Fibroblast of the aortic adventitia (primary cell): Measurements from ENCODE around the gene RAG2. TPM values are rescaled to one million over a fixed set of nuclear protein-coding genes. Genes with fewer than 3 reads are reported as not detected.
"Not testable (repeated sequence)": the region's sequence is repeated elsewhere in the genome, so short reads cannot be mapped to it uniquely, and the experiment has no call there.

Experiments
- DNase-seq: peaks from one replicate; pipeline ENCODE4 v3.0.0-alpha.2; 2010; ENCODE audit warnings: low read depth
- H3K4me3 ChIP-seq: 2 replicates; pipeline ENCODE4 v1.5.1; 2011; ENCODE audit warnings: low read depth, mild to moderate bottlenecking, control low read depth, low read length, moderate library complexity
- total RNA-seq: library from RNA; depleted of rRNA; stranded (reverse); fragments of >200 nt; gene quantifications from 2 replicates; pipeline ENCODE4 v1.2.3, GENCODE V29; 2012; ENCODE audit warnings: low replicate concordance
- TF ChIP-seq, protein P1 (sequence below): IDR thresholded peaks from 2 replicates; pipeline ENCODE4 v1.5.1; 2011; ENCODE audit warnings: mild to moderate bottlenecking, low read length, control low read depth, inconsistent platforms; ENCODE audit not compliant: insufficient read depth

RAG2 gene
- total RNA-seq, 1 donor, result not detected

DNA sequence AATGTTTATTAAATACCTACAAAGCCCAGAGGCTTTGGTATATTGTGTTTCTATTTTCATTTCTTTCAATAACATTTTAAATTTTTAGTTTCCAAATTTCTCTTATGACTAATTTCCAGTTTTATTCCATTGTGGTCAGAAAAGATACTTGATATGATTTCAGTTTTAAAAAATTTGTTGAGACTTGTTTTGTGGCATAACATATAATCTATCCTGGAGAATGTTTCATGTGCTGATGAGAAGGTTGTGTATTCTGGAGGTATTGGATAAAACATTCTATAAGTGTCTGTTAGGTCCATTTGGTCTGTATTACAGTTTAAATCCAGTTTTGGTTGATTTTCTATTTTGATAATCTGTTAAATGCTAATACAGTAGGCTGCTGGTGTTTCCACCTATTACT is 40.0 kb downstream of the RAG2 start:
- TF ChIP-seq, protein P1, sequence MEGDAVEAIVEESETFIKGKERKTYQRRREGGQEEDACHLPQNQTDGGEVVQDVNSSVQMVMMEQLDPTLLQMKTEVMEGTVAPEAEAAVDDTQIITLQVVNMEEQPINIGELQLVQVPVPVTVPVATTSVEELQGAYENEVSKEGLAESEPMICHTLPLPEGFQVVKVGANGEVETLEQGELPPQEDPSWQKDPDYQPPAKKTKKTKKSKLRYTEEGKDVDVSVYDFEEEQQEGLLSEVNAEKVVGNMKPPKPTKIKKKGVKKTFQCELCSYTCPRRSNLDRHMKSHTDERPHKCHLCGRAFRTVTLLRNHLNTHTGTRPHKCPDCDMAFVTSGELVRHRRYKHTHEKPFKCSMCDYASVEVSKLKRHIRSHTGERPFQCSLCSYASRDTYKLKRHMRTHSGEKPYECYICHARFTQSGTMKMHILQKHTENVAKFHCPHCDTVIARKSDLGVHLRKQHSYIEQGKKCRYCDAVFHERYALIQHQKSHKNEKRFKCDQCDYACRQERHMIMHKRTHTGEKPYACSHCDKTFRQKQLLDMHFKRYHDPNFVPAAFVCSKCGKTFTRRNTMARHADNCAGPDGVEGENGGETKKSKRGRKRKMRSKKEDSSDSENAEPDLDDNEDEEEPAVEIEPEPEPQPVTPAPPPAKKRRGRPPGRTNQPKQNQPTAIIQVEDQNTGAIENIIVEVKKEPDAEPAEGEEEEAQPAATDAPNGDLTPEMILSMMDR, result no peak
- no peak overlapping the region for H3K4me3 ChIP-seq
- DNase-seq, result no peak

DNA sequence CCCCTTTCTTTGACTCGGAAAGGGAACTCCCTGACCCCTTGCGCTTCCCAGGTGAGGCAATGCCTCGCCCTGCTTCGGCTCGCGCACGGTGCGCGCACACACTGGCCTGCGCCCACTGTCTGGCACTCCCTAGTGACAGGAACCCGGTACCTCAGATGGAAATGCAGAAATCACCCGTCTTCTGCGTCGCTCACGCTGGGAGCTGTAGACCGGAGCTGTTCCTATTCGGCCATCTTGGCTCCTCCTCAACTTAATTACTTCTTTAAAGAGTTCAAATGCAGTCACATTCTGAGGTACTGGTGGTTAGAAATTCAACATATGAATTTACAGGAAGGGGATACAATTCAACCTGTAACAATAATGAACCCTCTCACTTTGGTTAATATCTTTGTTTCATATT is 40.6 kb downstream of the RAG2 start:
- not testable (repeated sequence) for H3K4me3 ChIP-seq

DNA sequence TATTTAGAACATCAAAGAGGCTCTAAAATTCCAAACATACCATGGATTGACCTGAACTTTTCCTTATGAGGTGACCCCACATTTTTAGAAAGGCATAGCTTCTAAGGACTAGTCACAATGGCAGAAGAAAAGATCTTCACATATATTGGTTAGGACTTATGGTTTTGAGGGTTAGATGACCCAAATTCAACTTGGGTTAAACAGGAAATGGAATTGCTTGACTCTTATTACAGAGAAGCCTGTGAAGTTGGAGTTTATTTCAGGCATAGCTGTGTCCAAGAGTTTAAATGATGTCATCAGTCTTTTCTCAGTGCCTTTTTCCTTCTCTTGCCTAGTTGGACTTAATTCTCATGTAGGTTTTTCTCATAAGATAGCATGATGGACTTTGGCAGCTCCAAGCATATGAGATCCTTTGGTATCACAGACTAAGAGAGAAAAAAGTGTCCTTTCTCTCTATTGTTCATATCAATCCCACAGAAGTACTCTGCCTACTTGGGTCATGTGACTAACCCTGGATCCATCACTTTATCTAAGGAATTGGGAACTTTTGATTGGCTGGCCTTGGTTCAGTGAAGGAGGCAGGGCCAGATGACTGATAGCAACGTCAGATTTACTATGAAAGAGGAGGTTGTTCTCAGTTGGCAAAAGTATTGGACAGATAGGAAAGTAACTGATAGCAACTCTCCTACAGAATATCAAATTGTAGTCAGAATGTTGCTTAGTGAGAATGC is 47.5 kb downstream of the RAG2 start:
- H3K4me3 ChIP-seq, result no peak overlapping the region
- no peak for DNase-seq
- TF ChIP-seq, protein P1, result no peak

More for the DNA sequence above, 40.6 kb downstream of the RAG2 start:
- not testable (repeated sequence) for DNase-seq

Other genes with a start within 250 kb of the RAG2 start
- gene TRAF6, start 88.0 kb downstream of the RAG2 start, total RNA-seq, result 8.0 and 11.8 TPM in 2 replicates
- gene RAG1, start 30.2 kb downstream of the RAG2 start, total RNA-seq, result 0.45 and 1.1 TPM in 2 replicates
- gene IFTAP, start 3.7 kb downstream of the RAG2 start, total RNA-seq, result 43.8 and 63.1 TPM in 2 replicates